Endodermal cell (in vitro differentiated cells): ENCODE data around the gene VANGL1. TPM values are rescaled to one million over a fixed set of nuclear protein-coding genes. Genes with fewer than 3 reads are reported as not detected.
A peak's percentile ranks its signal among the peaks of the same experiment; 100 is the strongest.

Experiments used
- DNase-seq: peaks from one replicate; pipeline ENCODE4 v3.0.0-alpha.2; 2017
- H3K27ac ChIP-seq: 2 replicates; pipeline ENCODE4 v1.5.1; 2013; ENCODE audit warnings: mild to moderate bottlenecking, low read depth, low read length, moderate library complexity
- H3K27me3 ChIP-seq: 2 replicates; pipeline ENCODE4 v1.6.1; 2013; ENCODE audit warnings: mild to moderate bottlenecking, low read length, moderate library complexity; ENCODE audit not compliant: insufficient read depth, control insufficient read depth, poor library complexity, severe bottlenecking
- H3K36me3 ChIP-seq: 2 replicates; pipeline ENCODE4 v1.7.0; 2013; ENCODE audit warnings: mild to moderate bottlenecking, low read length, moderate library complexity; ENCODE audit not compliant: control insufficient read depth, insufficient read depth
- H3K4me1 ChIP-seq: one replicate; pipeline ENCODE4 v1.7.0; 2013; ENCODE audit warnings: low read length; ENCODE audit not compliant: control insufficient read depth, insufficient read depth
- H3K4me3 ChIP-seq: 2 replicates; pipeline ENCODE4 v1.5.1; 2013; ENCODE audit warnings: mild to moderate bottlenecking, low read length, moderate library complexity
- H3K9ac ChIP-seq: 2 replicates; pipeline ENCODE4 v1.6.1; 2013; ENCODE audit warnings: mild to moderate bottlenecking, low read length, moderate library complexity; ENCODE audit not compliant: poor library complexity, severe bottlenecking; ENCODE audit errors: extremely low read depth
- H3K9me3 ChIP-seq: 2 replicates; pipeline ENCODE4 v1.6.1; 2013; ENCODE audit warnings: mild to moderate bottlenecking, low read length, moderate library complexity; ENCODE audit not compliant: control insufficient read depth
- H3K27ac Mint-ChIP-seq: 2 replicates; pipeline ENCODE4 v1.8.0; 2020; ENCODE audit warnings: mixed read lengths
- H3K27me3 Mint-ChIP-seq: 2 replicates; pipeline ENCODE4 v1.8.0; 2021; ENCODE audit warnings: mild to moderate bottlenecking, mixed read lengths; ENCODE audit not compliant: insufficient read depth
- H3K36me3 Mint-ChIP-seq: 2 replicates; pipeline ENCODE4 v1.8.0; 2020; ENCODE audit warnings: low read depth, mixed read lengths
- H3K4me1 Mint-ChIP-seq: 2 replicates; pipeline ENCODE4 v1.8.0; 2020; ENCODE audit warnings: mixed read lengths
- H3K4me3 Mint-ChIP-seq: 2 replicates; pipeline ENCODE4 v1.8.0; 2020; ENCODE audit warnings: mild to moderate bottlenecking, moderate library complexity, mixed read lengths
- H3K9me3 Mint-ChIP-seq: 2 replicates; pipeline ENCODE4 v1.8.0; 2020; ENCODE audit warnings: mild to moderate bottlenecking, mixed read lengths
- WGBS, 2 experiments: methylation state at CpG; one replicate each; pipeline versions ENCODE4 v1.1.5 to v1.1.7; 2013; ENCODE audit warnings: missing lambda C conversion rate in 2 of 2, mixed read lengths in 1 of 2; ENCODE audit not compliant: insufficient coverage in 1 of 2, insufficient read length in 1 of 2; 5-methylcytosine and 5-hydroxymethylcytosine counted together
- total RNA-seq, 2 donors: library from RNA; stranded (reverse); fragmentation: NEBNext Ultra II Directional in 1 of 2; extraction: Animal tissue kit (Norgen Biotek cat#: 25700) in 1 of 2; gene quantifications; 2 replicates in 1 of 2; 3 replicates in 1 of 2; pipeline ENCODE4 v1.2.1, GENCODE V29; 2021
- TF ChIP-seq, protein P1 (sequence below): fragments of 200-600 bp; sonication (generic); conservative IDR thresholded peaks from 2 replicates; pipeline ENCODE4 v1.5.0; 2021; ENCODE audit warnings: antibody characterized with exemption, mild to moderate bottlenecking

VANGL1 gene
- total RNA-seq, 2 donors from 2014 or later: 47.2 to 66.4 TPM

DNA sequence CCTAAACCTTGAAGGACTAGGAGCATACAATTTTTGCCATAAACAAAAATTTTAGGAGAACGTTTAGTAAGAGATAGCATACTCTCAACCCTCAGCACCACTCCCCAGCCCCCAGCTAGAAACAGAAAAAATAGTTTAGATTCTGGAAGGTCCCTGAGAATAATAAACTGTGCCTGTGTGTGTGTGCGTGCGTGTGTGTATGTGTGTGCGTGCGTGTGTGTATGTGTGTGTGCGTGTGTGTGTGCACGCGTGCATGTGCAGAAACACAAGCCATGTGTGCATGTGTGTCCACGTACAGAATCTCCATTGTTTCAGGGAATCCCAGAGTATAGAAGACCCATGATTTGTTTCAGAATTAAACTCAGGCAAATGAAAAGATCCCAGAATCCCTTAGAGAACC, 64.2 kb downstream of the VANGL1 start:
- Histone ChIP-seq H3K27me3 (no peaks in the 10 kb centered on the region), H3K36me3 (no peaks in the 10 kb centered on the region), H3K9me3 (no peaks in the 10 kb centered on the region), H3K9ac (no peak overlapping the region), H3K4me3 (no peak overlapping the region), H3K27ac (no peak overlapping the region), H3K4me1 (peaks cover 5% of the 10 kb centered on the region)
- no peaks in the 10 kb centered on the region for H3K27me3 Mint-ChIP-seq
- TF ChIP-seq, protein P1, sequence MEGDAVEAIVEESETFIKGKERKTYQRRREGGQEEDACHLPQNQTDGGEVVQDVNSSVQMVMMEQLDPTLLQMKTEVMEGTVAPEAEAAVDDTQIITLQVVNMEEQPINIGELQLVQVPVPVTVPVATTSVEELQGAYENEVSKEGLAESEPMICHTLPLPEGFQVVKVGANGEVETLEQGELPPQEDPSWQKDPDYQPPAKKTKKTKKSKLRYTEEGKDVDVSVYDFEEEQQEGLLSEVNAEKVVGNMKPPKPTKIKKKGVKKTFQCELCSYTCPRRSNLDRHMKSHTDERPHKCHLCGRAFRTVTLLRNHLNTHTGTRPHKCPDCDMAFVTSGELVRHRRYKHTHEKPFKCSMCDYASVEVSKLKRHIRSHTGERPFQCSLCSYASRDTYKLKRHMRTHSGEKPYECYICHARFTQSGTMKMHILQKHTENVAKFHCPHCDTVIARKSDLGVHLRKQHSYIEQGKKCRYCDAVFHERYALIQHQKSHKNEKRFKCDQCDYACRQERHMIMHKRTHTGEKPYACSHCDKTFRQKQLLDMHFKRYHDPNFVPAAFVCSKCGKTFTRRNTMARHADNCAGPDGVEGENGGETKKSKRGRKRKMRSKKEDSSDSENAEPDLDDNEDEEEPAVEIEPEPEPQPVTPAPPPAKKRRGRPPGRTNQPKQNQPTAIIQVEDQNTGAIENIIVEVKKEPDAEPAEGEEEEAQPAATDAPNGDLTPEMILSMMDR: no peak
- H3K9me3 Mint-ChIP-seq: no peaks in the 10 kb centered on the region
- H3K27ac Mint-ChIP-seq: no peak overlapping the region
- H3K4me1 Mint-ChIP-seq: peaks cover 18% of the 10 kb centered on the region
- no peaks in the 10 kb centered on the region for H3K36me3 Mint-ChIP-seq
- no peak for DNase-seq
- 80 to 96% methylated on average over 1 to 9 of the region's 9 CpGs for WGBS, 2 experiments
- no peak overlapping the region for H3K4me3 Mint-ChIP-seq

DNA sequence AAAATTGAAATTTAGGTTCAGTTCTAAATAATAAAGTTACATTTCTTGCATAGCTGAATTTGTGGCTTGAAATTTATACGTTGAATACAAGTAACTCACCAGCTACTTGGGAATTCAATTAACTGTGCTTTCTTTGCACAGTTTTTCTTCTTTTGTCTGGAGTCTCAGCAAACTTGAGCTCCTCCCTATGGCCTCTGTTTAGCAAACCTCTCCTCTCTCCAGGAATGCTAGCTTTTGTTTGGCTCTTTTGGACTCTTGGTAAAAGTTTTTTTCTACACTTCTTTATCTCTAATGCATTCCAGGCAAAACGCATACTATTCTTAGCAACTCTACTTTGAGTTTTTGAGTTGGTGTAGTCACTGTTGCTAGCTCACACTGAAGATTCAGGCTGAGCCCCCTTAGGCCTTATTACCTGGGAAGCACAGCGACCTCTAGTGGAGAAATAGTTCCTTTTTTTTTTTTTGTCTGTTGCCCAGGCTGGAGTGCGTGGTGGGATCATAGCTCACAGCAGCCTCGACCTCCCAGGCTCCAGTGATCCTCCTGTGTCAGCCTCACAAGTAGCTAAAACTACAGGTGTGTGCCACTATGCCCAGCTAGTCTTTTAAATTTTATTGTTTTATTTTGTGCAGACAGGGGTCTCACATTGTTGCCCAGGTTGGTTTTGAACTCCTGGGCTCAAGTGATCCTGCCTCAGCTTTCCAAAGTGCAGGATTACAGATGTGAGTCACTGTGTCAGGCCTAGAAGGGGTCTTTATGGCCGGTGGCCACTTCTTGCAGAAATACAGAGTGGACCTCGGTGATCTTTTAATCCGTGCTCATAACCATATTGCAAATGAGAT, 65.0 kb downstream of the VANGL1 start:
- H3K4me1 ChIP-seq: peaks cover 7% of the 10 kb centered on the region
- H3K36me3 ChIP-seq: no peaks in the 10 kb centered on the region
- H3K9me3 ChIP-seq: no peaks in the 10 kb centered on the region
- H3K4me3 ChIP-seq: no peak overlapping the region
- H3K4me1 Mint-ChIP-seq: peaks cover 18% of the 10 kb centered on the region
- DNase-seq: peak; percentile 73
- H3K9me3 Mint-ChIP-seq: no peaks in the 10 kb centered on the region
- no peak overlapping the region for H3K27ac Mint-ChIP-seq
- H3K36me3 Mint-ChIP-seq: no peaks in the 10 kb centered on the region
- no peak overlapping the region for H3K4me3 Mint-ChIP-seq
- TF ChIP-seq, protein P1: peak; percentile 87
- no peak overlapping the region for H3K9ac ChIP-seq
- no peaks in the 10 kb centered on the region for H3K27me3 Mint-ChIP-seq
- whole genome bisulfite sequencing, 2 experiments: 52 to 67% methylated on average over 5 to 8 of the region's 8 CpGs
- H3K27me3 ChIP-seq: no peaks in the 10 kb centered on the region
- no peak overlapping the region for H3K27ac ChIP-seq

DNA sequence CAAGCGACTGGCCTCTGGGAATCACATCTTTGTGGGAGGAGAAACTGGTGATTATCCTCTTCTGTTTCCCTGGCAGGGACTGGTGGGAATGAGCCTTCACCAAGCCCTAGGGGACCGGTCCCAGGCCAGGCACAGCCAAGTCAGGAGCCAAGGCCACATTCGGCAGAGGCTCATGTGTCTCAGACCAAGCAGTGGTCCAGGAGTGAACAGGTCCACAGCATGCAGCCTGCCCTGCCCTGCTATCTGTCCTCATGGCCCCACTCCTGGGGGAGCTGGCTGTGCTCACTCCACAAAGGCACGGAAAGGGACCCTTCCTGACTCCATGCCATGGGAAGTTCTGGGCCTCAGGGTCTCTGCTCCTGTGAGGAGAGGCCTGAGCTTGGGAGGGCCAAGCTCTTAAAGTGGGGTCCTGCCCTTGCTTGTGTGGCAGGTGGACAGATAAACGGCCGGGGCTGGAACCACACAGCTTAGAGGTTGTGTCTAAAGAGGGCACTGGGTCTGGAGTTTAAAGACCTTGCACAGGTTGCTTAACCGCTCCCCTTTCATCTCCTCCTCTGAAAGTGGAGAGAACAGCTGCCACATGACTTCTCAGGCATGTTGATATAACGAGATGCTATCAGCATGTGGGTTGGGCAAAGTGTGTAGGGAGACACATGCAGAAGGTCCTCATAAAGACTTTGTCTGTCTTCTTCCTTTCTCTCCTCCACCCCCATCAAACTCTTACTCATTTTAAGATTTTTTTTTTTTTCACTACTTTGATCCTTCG, 69.3 kb downstream of the VANGL1 start:
- 76 to 82% methylated on average over 4 to 9 of the region's 9 CpGs for WGBS, 2 experiments
- H3K9me3 ChIP-seq: no peaks in the 10 kb centered on the region
- H3K27ac ChIP-seq: no peak overlapping the region
- Mint-ChIP-seq H3K27ac (no peak overlapping the region), H3K36me3 (no peaks in the 10 kb centered on the region), H3K27me3 (no peaks in the 10 kb centered on the region), H3K9me3 (no peaks in the 10 kb centered on the region), H3K4me3 (no peak overlapping the region), H3K4me1 (peaks cover 19% of the 10 kb centered on the region)
- H3K9ac ChIP-seq: no peak overlapping the region
- no peaks in the 10 kb centered on the region for H3K36me3 ChIP-seq
- no peak overlapping the region for H3K4me3 ChIP-seq
- TF ChIP-seq, protein P1: no peak
- no peaks in the 10 kb centered on the region for H3K27me3 ChIP-seq
- no peak for DNase-seq
- peaks cover 18% of the 10 kb centered on the region for H3K4me1 ChIP-seq
